GM23338 (cell line): ENCODE data around the gene TAB3. TPM values are rescaled to one million over a fixed set of nuclear protein-coding genes. Genes with fewer than 3 reads are reported as not detected.

Source experiments
- CREB1 ChIP-seq: fragments of 250-450 bp; sonication (Bioruptor Pico); IDR thresholded peaks from 2 replicates; pipeline ENCODE4 v1.5.0; 2020; ENCODE audit warnings: low read depth, mild to moderate bottlenecking, moderate library complexity
- EZH2 ChIP-seq: fragments of 200-600 bp; sonication (generic); IDR thresholded peaks from one replicate; pipeline ENCODE4 v1.8.0; 2017; ENCODE audit warnings: antibody characterized with exemption, mild to moderate bottlenecking, low read depth; ENCODE audit not compliant: unreplicated experiment
- EZH2phosphoT487 ChIP-seq: fragments of 200-600 bp; sonication (generic); IDR thresholded peaks from one replicate; pipeline ENCODE4 v1.8.1; 2018; ENCODE audit warnings: antibody characterized with exemption; ENCODE audit not compliant: unreplicated experiment
- JUNB ChIP-seq: IDR thresholded peaks from one replicate; pipeline ENCODE4 v1.6.1; 2016; ENCODE audit warnings: antibody characterized with exemption; ENCODE audit not compliant: unreplicated experiment
- NANOG ChIP-seq: IDR thresholded peaks from 2 replicates; pipeline ENCODE4 v1.6.1; 2016; ENCODE audit warnings: antibody characterized with exemption, borderline replicate concordance
- POLR2AphosphoS5 ChIP-seq: IDR thresholded peaks from 2 replicates; pipeline ENCODE4 v1.6.1; 2016; ENCODE audit warnings: antibody characterized with exemption, low read depth
- REST ChIP-seq: IDR thresholded peaks from one replicate; pipeline ENCODE4 v1.6.1; 2018; ENCODE audit warnings: antibody characterized with exemption; ENCODE audit not compliant: unreplicated experiment
- STAT1 ChIP-seq: IDR thresholded peaks from one replicate; pipeline ENCODE4 v1.6.1; 2016; ENCODE audit warnings: antibody characterized with exemption; ENCODE audit not compliant: unreplicated experiment
- ZNF114 ChIP-seq: fragments of 250-450 bp; sonication (Bioruptor Pico); IDR thresholded peaks from 2 replicates; pipeline ENCODE4 v1.5.0; 2020; ENCODE audit warnings: mild to moderate bottlenecking, moderate library complexity
- ZNF331 ChIP-seq: fragments of 250-450 bp; sonication (Bioruptor Pico); IDR thresholded peaks from 2 replicates; pipeline ENCODE4 v1.5.0; 2020; ENCODE audit warnings: low read depth, mild to moderate bottlenecking, moderate library complexity
- ZNF462 ChIP-seq: fragments of 250-450 bp; sonication (Bioruptor Pico); IDR thresholded peaks from 2 replicates; pipeline ENCODE4 v1.5.0; 2020; ENCODE audit warnings: mild to moderate bottlenecking, moderate library complexity
- polyA plus RNA-seq: library from polyadenylated mRNA; unstranded; fragments of >200 nt; fragmentation: Nextera tagmentation; extraction: Ambion mirVana; gene quantifications from 2 replicates; pipeline ENCODE4 v1.2.1, GENCODE V29; 2016
- total RNA-seq: library from RNA; depleted of rRNA; stranded (reverse); fragments of >200 nt; shearing (Covaris generic); gene quantifications from 2 replicates; pipeline ENCODE4 v1.2.3, GENCODE V29; 2014

Gene TAB3
- total and polyA plus RNA-seq, 2 experiments from 2014 or later: 4.4 to 21.7 TPM

GRCh38 chrX:30781711-30782444 lies 107.2 kb downstream of the TAB3 start (continued):
- TF ChIP-seq ZNF462 (CRISPR knock-in tag) (no peak), ZNF114 (CRISPR knock-in tag) (no peak), CREB1 (CRISPR knock-in tag) (no peak), STAT1 (no peak), REST (no peak), EZH2 (no peak), EZH2phosphoT487 (no peak), POLR2AphosphoS5 (no peak), NANOG (no peak), JUNB (no peak), ZNF331 (CRISPR knock-in tag) (no peak)
